Skeletal muscle satellite cell (primary cell): ENCODE measurements around the gene POU2F2.

Experiments
- H3K27me3 ChIP-seq: 2 replicates; pipeline ENCODE4 v1.7.0; 2013; ENCODE audit warnings: low read length; ENCODE audit not compliant: control insufficient read depth, insufficient read depth
- H3K36me3 ChIP-seq: 2 replicates; pipeline ENCODE4 v1.7.0; 2013; ENCODE audit warnings: mild to moderate bottlenecking, control low read depth, low read length; ENCODE audit not compliant: insufficient read depth
- H3K4me1 ChIP-seq: 2 replicates; pipeline ENCODE4 v1.7.0; 2013; ENCODE audit warnings: low read length; ENCODE audit not compliant: control insufficient read depth, insufficient read depth
- H3K4me2 ChIP-seq: 2 replicates; pipeline ENCODE4 v1.7.0; 2013; ENCODE audit warnings: mild to moderate bottlenecking, low read length
- H3K4me3 ChIP-seq: 2 replicates; pipeline ENCODE4 v1.7.0; 2013; ENCODE audit warnings: low read length
- H3K9ac ChIP-seq: 2 replicates; pipeline ENCODE4 v1.7.0; 2013; ENCODE audit warnings: mild to moderate bottlenecking, low read depth, low read length, moderate library complexity
- H3K9me3 ChIP-seq: replicated peaks from 2 replicates; pipeline ENCODE4 v1.7.0; 2013; ENCODE audit warnings: mild to moderate bottlenecking, control low read depth, low read length

Gene POU2F2

DNA sequence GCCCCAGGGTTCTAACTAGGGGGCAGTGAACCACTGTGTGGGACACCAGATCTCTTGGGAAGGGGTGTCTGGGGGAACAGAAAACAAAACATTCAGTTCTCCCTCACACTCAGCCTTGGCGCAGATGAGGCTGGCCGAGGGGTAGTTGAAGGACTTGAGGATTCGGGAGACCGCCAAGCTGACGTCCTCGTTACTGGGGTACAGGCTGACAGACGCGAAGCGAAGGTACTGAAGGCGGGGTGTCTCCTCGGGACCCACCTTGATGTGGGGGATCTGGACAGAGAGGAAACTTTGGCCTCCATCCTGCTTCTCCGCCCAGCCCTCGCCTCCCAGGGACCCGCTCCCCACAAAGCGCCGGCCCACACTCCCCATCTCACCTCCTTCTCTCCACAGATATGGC, 69.9 kb downstream of the POU2F2 start:
- Histone ChIP-seq H3K27me3 (peaks cover 44% of the 10 kb centered on the region), H3K4me3 (no peak overlapping the region), H3K36me3 (no peaks in the 10 kb centered on the region), H3K4me2 (no peak overlapping the region), H3K9ac (no peak overlapping the region), H3K4me1 (no peaks in the 10 kb centered on the region), H3K9me3 (no peaks in the 10 kb centered on the region)

DNA sequence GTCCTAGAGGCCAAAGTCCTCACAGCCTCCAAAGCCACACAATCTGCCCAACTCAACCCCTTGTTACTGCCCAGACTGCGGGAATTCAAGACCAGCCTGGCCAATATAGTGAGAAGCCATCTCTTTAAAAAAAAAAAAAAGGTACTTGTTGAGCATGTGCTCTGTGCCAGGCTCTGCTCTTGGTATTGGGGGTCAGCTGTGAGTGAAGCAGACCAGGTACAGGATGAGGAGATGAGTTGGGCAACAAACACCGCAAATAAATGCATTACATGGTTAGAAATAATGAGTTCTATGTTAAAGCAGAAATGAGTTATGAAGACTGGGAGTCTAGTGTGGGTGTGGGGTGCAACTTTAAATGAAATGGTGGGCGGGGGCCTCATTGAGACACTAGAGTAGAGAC, 72.1 kb downstream of the POU2F2 start:
- H3K4me3 ChIP-seq, result no peak overlapping the region
- H3K36me3 ChIP-seq, result no peaks in the 10 kb centered on the region

DNA sequence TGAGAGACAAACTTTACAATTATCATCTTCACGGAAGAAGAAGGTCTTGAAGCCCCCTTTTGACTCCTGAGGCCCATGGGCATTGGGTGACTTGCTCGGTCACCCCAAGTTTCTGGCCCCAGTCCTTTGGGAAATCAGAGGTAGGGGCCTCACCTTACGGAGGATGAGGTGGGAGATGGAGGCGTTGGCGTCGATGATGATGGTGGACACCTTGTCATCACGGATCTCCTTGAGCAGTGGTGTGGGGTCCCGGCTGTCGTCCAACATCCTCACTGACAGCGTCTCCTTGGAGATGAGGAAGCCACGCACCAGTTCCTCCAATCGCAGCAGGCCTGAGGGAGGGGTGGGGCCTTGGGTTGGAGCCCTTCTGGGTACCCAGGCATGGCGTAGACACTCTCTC, 73.0 kb downstream of the POU2F2 start:
- Histone ChIP-seq H3K27me3 (peaks cover 29% of the 10 kb centered on the region), H3K36me3 (no peaks in the 10 kb centered on the region), H3K9me3 (no peaks in the 10 kb centered on the region), H3K9ac (no peak overlapping the region), H3K4me3 (no peak overlapping the region), H3K4me1 (no peaks in the 10 kb centered on the region), H3K4me2 (no peak overlapping the region)

More for the DNA sequence above, 72.1 kb downstream of the POU2F2 start:
- H3K9me3 ChIP-seq, result no peaks in the 10 kb centered on the region
- peaks cover 29% of the 10 kb centered on the region for H3K27me3 ChIP-seq
- no peak overlapping the region for H3K4me2 ChIP-seq
- no peak overlapping the region for H3K9ac ChIP-seq
- no peaks in the 10 kb centered on the region for H3K4me1 ChIP-seq

DNA sequence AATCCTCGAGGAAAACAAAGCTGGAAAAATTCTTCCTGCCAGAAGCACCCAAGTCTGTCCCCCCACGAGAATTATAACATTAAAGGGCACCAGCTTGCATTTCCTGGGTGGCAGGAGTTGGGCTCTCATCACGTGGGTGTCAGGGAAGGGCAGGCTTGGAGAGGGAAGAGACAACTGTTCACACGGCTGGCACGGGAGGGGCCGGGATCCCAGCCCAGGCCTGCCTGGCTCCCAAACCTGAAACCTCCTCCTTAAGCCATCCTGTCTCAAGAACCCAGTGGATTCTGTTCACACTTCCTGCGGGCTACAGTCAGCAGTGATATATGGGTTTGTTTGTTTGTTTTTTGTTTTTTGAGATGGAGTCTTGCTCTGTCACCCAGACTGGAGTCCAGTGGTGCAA, 74.4 kb downstream of the POU2F2 start:
- Histone ChIP-seq H3K4me1 (no peaks in the 10 kb centered on the region), H3K4me3 (no peak overlapping the region), H3K36me3 (no peaks in the 10 kb centered on the region), H3K9me3 (no peaks in the 10 kb centered on the region), H3K9ac (no peak overlapping the region), H3K27me3 (peaks cover 21% of the 10 kb centered on the region), H3K4me2 (no peak overlapping the region)

DNA sequence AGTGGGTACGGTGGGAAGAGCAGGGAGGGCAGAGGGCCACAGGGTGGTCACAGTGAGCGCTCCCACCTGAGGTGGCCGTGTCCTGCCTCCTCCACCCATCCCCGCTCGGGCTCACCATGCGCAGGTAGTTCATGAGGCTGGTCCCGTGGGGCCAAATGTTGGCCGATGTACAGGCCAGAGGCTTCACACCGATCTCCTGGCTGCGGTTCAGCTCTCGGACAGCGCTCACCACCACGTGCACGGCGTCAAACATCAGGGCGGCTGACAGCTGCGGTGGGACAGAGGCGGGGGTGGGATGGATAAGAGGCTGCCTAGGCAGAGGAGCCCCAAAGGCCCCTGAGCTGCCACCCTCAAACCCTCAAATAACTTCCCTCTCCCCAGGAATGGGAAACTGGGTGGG, 78.0 kb downstream of the POU2F2 start:
- Histone ChIP-seq H3K9me3 (no peaks in the 10 kb centered on the region), H3K36me3 (no peaks in the 10 kb centered on the region), H3K4me3 (no peak overlapping the region), H3K4me1 (no peaks in the 10 kb centered on the region), H3K4me2 (no peak overlapping the region), H3K9ac (no peak overlapping the region), H3K27me3 (peaks cover 22% of the 10 kb centered on the region)

DNA sequence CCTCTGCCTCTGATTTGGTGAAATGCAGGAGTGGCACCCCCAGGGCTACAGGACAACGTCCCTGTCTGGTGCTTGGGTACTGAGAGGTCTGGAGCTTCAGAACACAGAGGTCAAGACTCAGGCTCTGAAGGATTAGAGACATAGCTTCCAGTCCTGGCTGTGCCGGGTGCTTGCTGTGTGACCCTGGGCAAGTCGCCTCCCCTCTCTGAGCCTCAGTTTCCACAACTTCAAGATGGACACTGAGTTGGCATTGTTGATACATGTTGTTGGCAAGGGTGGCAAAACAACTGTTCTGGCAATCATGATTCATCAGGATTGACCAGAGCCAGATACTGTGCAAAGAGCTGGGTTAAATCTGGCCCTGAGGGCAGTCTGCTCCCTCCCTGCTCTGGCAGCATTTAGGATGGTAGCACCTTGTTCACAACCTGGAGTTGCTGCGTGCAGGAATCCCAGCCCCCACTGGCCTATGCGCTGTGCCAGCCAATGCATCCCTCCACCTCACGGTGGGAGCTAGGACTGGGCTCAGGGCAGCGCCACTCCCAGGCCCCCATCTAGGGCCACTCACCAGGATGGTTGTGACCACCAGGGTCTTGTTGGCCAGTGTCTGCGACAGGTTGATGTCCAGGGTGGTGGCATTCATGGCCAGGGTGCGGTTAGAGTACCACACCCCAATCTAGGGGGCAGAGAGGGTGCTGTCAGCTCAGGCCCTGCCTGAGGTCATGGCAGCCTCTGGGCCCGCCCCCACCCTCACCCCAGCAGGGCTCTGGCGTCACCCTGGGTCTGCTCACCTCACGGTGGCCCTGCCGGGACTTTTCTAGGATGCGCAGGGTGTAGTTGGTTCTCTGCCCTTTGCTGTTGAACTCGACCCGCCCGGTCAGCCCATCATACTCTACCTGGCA, 79.0 kb downstream of the POU2F2 start:
- H3K4me2 ChIP-seq, result no peak overlapping the region
- H3K27me3 ChIP-seq, result peaks cover 22% of the 10 kb centered on the region
- H3K9ac ChIP-seq, result no peak overlapping the region

DNA sequence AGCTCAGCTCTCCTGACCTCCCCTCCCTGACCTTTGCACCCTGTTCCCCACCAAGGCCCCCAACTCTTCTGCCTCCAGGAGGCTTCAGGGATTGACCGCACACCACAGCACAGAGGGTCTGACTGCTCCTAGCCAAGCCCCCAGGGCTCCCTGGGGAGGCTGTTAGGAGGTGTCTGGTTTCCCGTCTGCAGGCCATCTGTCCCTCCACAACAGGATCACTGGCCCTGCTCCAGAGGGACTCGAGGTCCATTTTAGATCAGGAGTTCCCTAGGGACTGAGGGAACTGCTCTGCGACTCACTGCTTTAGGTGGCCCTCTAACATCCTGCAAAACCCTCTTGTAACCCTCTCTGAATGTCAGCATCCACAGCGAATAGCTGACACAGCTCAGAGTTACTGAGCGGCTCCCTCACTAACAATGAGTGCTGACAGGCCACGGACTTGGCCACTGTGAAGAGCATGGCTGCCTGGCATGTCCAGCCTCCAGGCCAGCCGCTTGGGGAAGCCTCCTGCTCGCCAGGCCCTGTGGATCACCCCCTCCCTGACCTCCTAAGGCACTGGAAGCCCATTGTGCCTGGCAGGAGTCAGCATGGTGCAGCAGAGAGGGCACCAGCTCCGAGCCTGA, 79.9 kb downstream of the POU2F2 start:
- H3K4me3 ChIP-seq, result no peak overlapping the region
- H3K4me1 ChIP-seq, result no peaks in the 10 kb centered on the region
- H3K9me3 ChIP-seq, result no peaks in the 10 kb centered on the region
- H3K9ac ChIP-seq, result no peak overlapping the region
- H3K4me2 ChIP-seq, result no peak overlapping the region
- peaks cover 22% of the 10 kb centered on the region for H3K27me3 ChIP-seq
- no peaks in the 10 kb centered on the region for H3K36me3 ChIP-seq

More for the DNA sequence above, 79.0 kb downstream of the POU2F2 start:
- no peaks in the 10 kb centered on the region for H3K9me3 ChIP-seq
- H3K4me1 ChIP-seq, result no peaks in the 10 kb centered on the region
- no peak overlapping the region for H3K4me3 ChIP-seq
- H3K36me3 ChIP-seq, result no peaks in the 10 kb centered on the region

DNA sequence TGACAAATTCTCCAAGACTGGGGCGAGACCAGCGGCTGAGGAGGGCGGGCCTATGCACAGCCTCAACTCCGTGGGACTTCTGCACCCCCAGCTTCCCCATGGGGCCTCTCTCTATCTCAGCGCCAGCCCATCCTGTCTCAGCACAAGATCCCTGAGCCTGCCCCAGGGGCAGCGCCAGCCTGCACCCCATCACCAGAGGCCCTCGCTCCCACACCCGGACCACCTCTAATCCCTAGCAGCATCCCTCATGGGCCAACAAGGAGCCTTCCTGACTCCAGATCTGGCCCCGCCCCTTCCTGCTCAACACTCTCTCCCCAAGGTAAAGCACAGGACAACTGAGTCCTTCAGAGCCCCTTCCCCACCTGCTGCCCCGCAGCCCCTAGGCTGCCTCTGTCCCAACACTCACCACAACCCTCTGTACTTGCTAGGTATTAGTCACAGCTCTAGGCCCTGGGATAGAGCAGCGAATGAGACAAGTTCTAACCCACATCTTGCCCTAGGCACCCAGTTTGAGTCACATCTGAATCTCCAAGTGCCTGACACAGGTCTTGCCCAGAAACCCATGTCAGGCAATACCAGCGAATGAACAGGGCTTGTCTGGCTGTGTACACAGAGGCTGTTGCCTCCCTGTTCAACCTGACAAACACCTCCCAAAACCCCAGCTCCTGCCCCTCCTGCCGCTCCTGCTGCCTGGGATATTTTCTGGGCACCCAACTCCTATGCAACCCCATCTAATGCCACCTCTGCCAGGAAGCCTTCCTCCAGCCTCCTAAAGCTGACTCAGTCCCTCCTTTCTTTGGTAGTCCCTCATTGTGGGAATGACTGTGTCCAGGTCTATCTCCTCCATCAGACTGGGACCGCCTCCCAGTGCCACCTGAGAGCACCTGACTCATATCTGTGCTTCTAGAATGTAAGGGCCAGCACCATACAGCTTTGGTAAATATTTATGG, 80.8 kb downstream of the POU2F2 start:
- Histone ChIP-seq H3K4me3 (no peak overlapping the region), H3K36me3 (no peaks in the 10 kb centered on the region), H3K9me3 (no peaks in the 10 kb centered on the region), H3K27me3 (peaks cover 21% of the 10 kb centered on the region), H3K4me1 (no peaks in the 10 kb centered on the region), H3K4me2 (no peak overlapping the region), H3K9ac (no peak overlapping the region)

DNA sequence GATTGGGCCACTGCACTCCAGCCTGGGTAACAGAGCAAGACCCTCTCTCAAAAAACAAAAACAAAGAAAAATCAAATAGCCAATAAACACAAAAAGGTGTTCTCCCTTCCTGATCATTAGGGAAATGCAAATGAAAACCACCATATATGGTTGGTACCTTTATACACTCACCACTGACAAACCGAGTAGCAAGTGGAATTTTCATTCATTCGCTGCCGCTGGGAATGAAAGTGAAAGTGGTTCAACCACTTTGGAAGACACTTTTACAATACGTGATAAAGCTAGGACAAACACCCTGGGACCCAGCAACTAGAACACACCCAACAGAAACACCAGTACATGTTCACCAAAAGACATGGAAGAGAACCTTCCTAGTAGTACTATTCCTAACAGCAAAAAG, 83.3 kb downstream of the POU2F2 start:
- Histone ChIP-seq H3K9ac (no peak overlapping the region), H3K4me3 (no peak overlapping the region), H3K4me2 (no peak overlapping the region), H3K9me3 (no peaks in the 10 kb centered on the region), H3K27me3 (peaks cover 31% of the 10 kb centered on the region), H3K36me3 (no peaks in the 10 kb centered on the region), H3K4me1 (no peaks in the 10 kb centered on the region)

DNA sequence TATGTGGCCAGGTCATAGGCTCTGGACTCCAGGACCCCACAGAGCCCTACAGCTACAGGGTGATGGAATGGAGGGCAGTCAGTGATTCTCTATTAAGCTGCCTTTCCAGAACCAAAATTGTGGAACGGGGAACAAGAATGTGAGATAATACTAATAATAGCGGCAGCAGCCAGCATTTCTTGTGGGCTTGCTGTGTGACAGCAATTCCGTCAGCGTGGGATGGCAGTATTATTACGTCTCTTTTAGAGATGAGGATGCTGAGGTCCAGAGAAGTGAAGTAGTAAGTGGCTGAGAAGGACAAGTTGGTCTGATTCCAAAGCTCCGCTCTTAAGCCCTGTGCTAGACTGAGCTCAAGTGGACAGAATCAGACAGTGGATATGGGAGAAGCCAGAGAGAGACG, 86.7 kb downstream of the POU2F2 start:
- Histone ChIP-seq H3K36me3 (no peaks in the 10 kb centered on the region), H3K4me3 (no peak overlapping the region), H3K4me2 (no peak overlapping the region), H3K4me1 (no peaks in the 10 kb centered on the region), H3K9me3 (no peaks in the 10 kb centered on the region), H3K9ac (no peak overlapping the region), H3K27me3 (peaks cover 40% of the 10 kb centered on the region)

DNA sequence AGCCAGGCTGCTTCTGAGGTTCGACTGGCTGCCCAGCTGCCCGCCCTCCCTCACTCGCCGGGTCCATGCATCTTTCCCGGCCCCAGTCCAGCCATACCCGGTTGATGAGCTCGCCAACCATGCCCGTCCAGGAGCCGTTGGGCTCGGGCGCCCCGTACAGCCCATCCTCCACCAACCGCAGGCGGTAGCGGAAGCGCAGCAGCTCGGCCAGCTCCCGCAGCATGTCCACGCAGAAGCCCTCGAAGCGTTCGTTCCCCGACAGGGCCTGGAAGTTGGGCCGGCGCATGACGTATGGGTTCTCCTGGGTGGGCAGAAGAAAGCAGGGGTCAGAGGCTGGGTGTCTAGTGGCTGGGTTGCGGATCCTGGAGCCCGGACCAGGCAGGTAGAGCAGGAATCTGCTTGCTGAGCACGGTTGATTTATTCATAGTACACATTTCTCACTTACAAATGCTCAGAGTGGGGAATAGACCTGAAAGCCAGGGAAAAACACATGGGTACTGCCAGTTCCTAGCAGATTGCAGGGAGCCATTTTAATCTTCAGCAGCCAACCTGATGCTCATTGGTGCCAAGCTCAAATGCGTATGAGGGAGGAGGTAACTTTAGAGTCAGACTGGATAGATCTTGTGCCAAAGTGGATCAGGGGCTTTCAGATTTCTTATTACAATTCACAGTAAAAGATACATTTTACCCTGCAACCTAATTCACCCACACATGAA, 89.6 kb downstream of the POU2F2 start:
- H3K9me3 ChIP-seq, result no peaks in the 10 kb centered on the region
- no peaks in the 10 kb centered on the region for H3K36me3 ChIP-seq
- H3K9ac ChIP-seq, result no peak overlapping the region
- H3K4me1 ChIP-seq, result no peaks in the 10 kb centered on the region
- no peak overlapping the region for H3K4me2 ChIP-seq
- H3K4me3 ChIP-seq, result no peak overlapping the region
- peaks cover 48% of the 10 kb centered on the region for H3K27me3 ChIP-seq
